WTC11 (cell line): ENCODE results near the gene ZNF19.

Experiments used
- HMGA2 ChIP-seq: fragments of 250-450 bp; sonication (Bioruptor Pico); IDR thresholded peaks from 2 replicates; pipeline ENCODE4 v1.4.0; 2021; ENCODE audit warnings: mild to moderate bottlenecking, moderate library complexity
- KAT7 ChIP-seq: sonication (generic); formaldehyde crosslinking; IDR thresholded peaks from 2 replicates; pipeline ENCODE4 v1.8.1; 2023; ENCODE audit warnings: missing genetic modification reagents, mild to moderate bottlenecking, borderline replicate concordance
- NFYB ChIP-seq: sonication (generic); formaldehyde crosslinking; conservative IDR thresholded peaks from 2 replicates; pipeline ENCODE4 v1.8.0; 2022; ENCODE audit warnings: low read depth, missing genetic modification reagents
- NR3C1 ChIP-seq: sonication (generic); formaldehyde crosslinking; conservative IDR thresholded peaks from 2 replicates; pipeline ENCODE4 v1.8.1; 2023; ENCODE audit warnings: low read depth, mild to moderate bottlenecking, missing genetic modification reagents
- SMAD4 ChIP-seq: sonication (generic); formaldehyde crosslinking; IDR thresholded peaks from 2 replicates; pipeline ENCODE4 v1.8.0; 2022; ENCODE audit warnings: mild to moderate bottlenecking, missing genetic modification reagents
- TEAD1 ChIP-seq: sonication (generic); formaldehyde crosslinking; IDR thresholded peaks from 2 replicates; pipeline ENCODE4 v1.8.0; 2022; ENCODE audit warnings: mild to moderate bottlenecking, missing genetic modification reagents
- ZNF416 ChIP-seq: fragments of 250-450 bp; sonication (Bioruptor Pico); IDR thresholded peaks from 2 replicates; pipeline ENCODE4 v1.9.0; 2021; ENCODE audit warnings: mild to moderate bottlenecking, inconsistent platforms
- TF ChIP-seq, protein P1 (sequence below): sonication (generic); formaldehyde crosslinking; IDR thresholded peaks from 2 replicates; pipeline ENCODE4 v1.8.0; 2022; ENCODE audit warnings: mild to moderate bottlenecking, missing genetic modification reagents
- TF ChIP-seq, protein P2 (sequence below): fragments of 200-600 bp; IDR thresholded peaks from 2 replicates; pipeline ENCODE4 v1.8.0; 2022; ENCODE audit warnings: antibody characterized with exemption
- TF ChIP-seq, protein P3 (sequence below): sonication (generic); formaldehyde crosslinking; IDR thresholded peaks from 2 replicates; pipeline ENCODE4 v1.8.0; 2022; ENCODE audit warnings: mild to moderate bottlenecking, missing genetic modification reagents
- TF ChIP-seq, protein P4 (sequence below): fragments of 250-450 bp; sonication (Bioruptor Pico); IDR thresholded peaks from 2 replicates; pipeline ENCODE4 v1.9.0; 2021; ENCODE audit warnings: mild to moderate bottlenecking, borderline replicate concordance

DNA sequence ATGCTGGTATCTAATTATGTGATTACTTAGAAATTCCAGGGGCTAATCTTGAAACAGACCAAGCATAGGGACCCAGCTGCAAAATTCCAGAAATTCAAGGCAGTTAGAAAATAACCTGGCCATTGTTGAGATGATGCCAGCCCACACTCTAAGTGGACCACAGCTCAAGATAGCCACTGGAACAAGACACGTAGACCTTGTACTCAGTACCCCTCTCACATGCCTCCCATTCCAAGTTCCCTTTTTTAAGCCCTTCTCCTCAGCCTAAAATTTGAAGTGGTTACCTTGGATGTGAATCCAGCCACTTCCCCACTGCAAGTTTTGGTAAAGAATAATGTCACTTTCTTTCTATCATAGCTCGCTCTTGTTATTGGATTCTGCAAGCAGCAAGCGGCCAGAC lies 4.1 kb upstream of the ZNF19 start:
- TF ChIP-seq, protein P1, sequence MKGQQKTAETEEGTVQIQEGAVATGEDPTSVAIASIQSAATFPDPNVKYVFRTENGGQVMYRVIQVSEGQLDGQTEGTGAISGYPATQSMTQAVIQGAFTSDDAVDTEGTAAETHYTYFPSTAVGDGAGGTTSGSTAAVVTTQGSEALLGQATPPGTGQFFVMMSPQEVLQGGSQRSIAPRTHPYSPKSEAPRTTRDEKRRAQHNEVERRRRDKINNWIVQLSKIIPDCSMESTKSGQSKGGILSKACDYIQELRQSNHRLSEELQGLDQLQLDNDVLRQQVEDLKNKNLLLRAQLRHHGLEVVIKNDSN = no peak
- TF ChIP-seq, protein P2, sequence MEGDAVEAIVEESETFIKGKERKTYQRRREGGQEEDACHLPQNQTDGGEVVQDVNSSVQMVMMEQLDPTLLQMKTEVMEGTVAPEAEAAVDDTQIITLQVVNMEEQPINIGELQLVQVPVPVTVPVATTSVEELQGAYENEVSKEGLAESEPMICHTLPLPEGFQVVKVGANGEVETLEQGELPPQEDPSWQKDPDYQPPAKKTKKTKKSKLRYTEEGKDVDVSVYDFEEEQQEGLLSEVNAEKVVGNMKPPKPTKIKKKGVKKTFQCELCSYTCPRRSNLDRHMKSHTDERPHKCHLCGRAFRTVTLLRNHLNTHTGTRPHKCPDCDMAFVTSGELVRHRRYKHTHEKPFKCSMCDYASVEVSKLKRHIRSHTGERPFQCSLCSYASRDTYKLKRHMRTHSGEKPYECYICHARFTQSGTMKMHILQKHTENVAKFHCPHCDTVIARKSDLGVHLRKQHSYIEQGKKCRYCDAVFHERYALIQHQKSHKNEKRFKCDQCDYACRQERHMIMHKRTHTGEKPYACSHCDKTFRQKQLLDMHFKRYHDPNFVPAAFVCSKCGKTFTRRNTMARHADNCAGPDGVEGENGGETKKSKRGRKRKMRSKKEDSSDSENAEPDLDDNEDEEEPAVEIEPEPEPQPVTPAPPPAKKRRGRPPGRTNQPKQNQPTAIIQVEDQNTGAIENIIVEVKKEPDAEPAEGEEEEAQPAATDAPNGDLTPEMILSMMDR = no peak
- TF ChIP-seq ZNF416 (CRISPR knock-in tag) = no peak
- no peak for TF ChIP-seq NR3C1
- TF ChIP-seq, protein P3, sequence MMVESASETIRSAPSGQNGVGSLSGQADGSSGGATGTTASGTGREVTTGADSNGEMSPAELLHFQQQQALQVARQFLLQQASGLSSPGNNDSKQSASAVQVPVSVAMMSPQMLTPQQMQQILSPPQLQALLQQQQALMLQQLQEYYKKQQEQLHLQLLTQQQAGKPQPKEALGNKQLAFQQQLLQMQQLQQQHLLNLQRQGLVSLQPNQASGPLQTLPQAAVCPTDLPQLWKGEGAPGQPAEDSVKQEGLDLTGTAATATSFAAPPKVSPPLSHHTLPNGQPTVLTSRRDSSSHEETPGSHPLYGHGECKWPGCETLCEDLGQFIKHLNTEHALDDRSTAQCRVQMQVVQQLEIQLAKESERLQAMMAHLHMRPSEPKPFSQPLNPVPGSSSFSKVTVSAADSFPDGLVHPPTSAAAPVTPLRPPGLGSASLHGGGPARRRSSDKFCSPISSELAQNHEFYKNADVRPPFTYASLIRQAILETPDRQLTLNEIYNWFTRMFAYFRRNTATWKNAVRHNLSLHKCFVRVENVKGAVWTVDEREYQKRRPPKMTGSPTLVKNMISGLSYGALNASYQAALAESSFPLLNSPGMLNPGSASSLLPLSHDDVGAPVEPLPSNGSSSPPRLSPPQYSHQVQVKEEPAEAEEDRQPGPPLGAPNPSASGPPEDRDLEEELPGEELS (CRISPR knock-in tag) = no peak
- TF ChIP-seq, protein P4, sequence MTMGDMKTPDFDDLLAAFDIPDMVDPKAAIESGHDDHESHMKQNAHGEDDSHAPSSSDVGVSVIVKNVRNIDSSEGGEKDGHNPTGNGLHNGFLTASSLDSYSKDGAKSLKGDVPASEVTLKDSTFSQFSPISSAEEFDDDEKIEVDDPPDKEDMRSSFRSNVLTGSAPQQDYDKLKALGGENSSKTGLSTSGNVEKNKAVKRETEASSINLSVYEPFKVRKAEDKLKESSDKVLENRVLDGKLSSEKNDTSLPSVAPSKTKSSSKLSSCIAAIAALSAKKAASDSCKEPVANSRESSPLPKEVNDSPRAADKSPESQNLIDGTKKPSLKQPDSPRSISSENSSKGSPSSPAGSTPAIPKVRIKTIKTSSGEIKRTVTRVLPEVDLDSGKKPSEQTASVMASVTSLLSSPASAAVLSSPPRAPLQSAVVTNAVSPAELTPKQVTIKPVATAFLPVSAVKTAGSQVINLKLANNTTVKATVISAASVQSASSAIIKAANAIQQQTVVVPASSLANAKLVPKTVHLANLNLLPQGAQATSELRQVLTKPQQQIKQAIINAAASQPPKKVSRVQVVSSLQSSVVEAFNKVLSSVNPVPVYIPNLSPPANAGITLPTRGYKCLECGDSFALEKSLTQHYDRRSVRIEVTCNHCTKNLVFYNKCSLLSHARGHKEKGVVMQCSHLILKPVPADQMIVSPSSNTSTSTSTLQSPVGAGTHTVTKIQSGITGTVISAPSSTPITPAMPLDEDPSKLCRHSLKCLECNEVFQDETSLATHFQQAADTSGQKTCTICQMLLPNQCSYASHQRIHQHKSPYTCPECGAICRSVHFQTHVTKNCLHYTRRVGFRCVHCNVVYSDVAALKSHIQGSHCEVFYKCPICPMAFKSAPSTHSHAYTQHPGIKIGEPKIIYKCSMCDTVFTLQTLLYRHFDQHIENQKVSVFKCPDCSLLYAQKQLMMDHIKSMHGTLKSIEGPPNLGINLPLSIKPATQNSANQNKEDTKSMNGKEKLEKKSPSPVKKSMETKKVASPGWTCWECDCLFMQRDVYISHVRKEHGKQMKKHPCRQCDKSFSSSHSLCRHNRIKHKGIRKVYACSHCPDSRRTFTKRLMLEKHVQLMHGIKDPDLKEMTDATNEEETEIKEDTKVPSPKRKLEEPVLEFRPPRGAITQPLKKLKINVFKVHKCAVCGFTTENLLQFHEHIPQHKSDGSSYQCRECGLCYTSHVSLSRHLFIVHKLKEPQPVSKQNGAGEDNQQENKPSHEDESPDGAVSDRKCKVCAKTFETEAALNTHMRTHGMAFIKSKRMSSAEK (CRISPR knock-in tag) = no peak
- no peak for TF ChIP-seq NFYB (CRISPR knock-in tag)
- TF ChIP-seq KAT7 = no peak
- no peak for TF ChIP-seq TEAD1 (CRISPR knock-in tag)
- TF ChIP-seq SMAD4 (CRISPR knock-in tag) = no peak
- no peak for TF ChIP-seq HMGA2 (CRISPR knock-in tag)
